Measurements from ENCODE around the gene LRPAP1. TPM values are rescaled to one million over a fixed set of nuclear protein-coding genes. Genes with fewer than 3 reads are reported as not detected.

Gene LRPAP1
- total RNA-seq, 1 experiment from 2014 or later, result 110 TPM

DNA sequence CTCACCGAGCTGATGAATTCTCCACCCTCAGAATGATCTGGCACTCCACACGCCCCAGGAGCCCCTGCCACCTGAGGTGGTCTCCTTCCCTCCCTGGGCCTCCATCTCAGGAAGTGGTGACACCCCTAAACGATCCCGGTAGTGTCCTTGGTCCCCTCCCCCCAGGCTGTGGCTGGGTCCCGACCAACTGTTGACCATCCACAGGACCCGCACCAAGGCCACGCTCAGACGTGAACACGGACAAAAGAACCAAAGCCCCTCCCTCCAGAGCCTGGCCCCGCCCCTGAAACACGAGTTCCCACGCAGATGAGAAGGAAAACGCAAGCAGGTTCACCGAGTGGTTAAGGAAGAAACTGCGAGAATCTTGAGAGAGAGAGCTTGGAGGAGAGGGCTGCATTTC lies 16.6 kb downstream of the LRPAP1 start:
- ChIA-PET CTCF (no interaction called here), POLR2A (no interaction called here)
- in situ Hi-C loops (cut with HindIII; ENCODE audit: low pct_unique_long_range_greater_than_20kb, low sequenced_read_pairs) (no loop called here), intact Hi-C loops (cut with micrococcal nuclease; ENCODE audit: unreplicated experiment) (no loop called here)
- H3K36me3 ChIP-seq (ENCODE audit: control insufficient read depth, insufficient read depth, low read length), result no peaks in the 10 kb centered on the region
- ATAC-seq (no peak), DNase-seq (ENCODE audit: low read depth, low spot score) (no peak)
- H3K4me3 ChIP-seq (ENCODE audit: low read depth in 2 of 2, low read length in 2 of 2), result no peak overlapping the region
- H3K4me1 ChIP-seq (ENCODE audit: control insufficient read depth, insufficient read depth, low read length), result no peaks in the 10 kb centered on the region
- no peaks in the 10 kb centered on the region for H3K27me3 ChIP-seq (ENCODE audit: control insufficient read depth, insufficient read depth, low read length)
- no peak overlapping the region for H3K27ac ChIP-seq (ENCODE audit: low read length)
- no TSS peak for BruUV-seq (replicated peaks)
- no peak for TF ChIP-seq POLR2AphosphoS5 (IDR thresholded peaks at IDR 0.05; ENCODE audit: low read depth, low read length)
- TF ChIP-seq, protein P1, sequence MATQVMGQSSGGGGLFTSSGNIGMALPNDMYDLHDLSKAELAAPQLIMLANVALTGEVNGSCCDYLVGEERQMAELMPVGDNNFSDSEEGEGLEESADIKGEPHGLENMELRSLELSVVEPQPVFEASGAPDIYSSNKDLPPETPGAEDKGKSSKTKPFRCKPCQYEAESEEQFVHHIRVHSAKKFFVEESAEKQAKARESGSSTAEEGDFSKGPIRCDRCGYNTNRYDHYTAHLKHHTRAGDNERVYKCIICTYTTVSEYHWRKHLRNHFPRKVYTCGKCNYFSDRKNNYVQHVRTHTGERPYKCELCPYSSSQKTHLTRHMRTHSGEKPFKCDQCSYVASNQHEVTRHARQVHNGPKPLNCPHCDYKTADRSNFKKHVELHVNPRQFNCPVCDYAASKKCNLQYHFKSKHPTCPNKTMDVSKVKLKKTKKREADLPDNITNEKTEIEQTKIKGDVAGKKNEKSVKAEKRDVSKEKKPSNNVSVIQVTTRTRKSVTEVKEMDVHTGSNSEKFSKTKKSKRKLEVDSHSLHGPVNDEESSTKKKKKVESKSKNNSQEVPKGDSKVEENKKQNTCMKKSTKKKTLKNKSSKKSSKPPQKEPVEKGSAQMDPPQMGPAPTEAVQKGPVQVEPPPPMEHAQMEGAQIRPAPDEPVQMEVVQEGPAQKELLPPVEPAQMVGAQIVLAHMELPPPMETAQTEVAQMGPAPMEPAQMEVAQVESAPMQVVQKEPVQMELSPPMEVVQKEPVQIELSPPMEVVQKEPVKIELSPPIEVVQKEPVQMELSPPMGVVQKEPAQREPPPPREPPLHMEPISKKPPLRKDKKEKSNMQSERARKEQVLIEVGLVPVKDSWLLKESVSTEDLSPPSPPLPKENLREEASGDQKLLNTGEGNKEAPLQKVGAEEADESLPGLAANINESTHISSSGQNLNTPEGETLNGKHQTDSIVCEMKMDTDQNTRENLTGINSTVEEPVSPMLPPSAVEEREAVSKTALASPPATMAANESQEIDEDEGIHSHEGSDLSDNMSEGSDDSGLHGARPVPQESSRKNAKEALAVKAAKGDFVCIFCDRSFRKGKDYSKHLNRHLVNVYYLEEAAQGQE (IDR thresholded peaks at IDR 0.05; ENCODE audit: insufficient read depth in 1 of 2, low read depth in 2 of 2, low read length in 1 of 2), result no peak
- no peaks in the 10 kb centered on the region for H3K9me3 ChIP-seq (ENCODE audit: control insufficient read depth, insufficient read depth, low read depth, low read length)

DNA sequence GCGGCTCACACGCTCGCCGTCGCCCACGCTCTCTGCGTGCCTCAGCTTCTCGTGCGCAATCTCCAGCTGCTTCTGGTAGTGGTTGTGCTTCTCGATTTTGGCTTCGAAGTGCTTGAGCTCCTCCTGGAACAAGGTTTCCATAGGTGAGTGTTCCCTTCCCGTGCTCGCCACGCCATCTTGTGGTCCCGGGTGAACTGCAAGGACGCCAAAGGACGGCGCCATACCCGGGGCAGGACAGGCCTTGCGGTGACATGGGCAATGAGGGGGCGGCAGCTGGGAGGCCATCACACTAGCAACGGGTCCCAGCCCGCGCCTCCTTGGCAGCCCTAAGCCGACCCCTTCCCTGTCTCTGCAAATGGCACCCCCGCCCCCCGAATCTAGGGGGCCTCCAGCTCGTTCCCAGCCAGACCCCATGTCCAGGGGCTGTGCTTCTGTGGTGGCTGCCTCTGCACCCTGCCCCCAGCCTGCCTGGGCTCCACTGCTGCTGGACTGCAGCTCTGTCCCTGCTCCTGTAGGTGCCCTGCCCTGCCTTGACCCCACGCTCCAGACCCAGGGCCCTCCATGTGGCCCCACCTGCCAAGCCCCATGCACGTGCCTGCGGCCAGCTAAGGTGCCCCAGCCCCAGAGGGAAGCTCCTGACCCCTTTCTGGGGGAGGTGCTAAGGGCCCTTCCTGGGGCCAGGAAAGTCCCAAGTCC lies 17.3 kb downstream of the LRPAP1 start:
- no TSS peak for BruUV-seq (replicated peaks)
- ATAC-seq (peak; percentile 78), DNase-seq (ENCODE audit: low read depth, low spot score) (no peak)
- no peaks in the 10 kb centered on the region for H3K4me1 ChIP-seq (ENCODE audit: control insufficient read depth, insufficient read depth, low read length)
- no peaks in the 10 kb centered on the region for H3K27me3 ChIP-seq (ENCODE audit: control insufficient read depth, insufficient read depth, low read length)
- in situ Hi-C loops (cut with HindIII; ENCODE audit: low pct_unique_long_range_greater_than_20kb, low sequenced_read_pairs) (no loop called here), intact Hi-C loops (cut with micrococcal nuclease; ENCODE audit: unreplicated experiment) (no loop called here)
- no peak overlapping the region for H3K27ac ChIP-seq (ENCODE audit: low read length)
- CTCF ChIA-PET, result no interaction called here
- TF ChIP-seq CTCF (IDR thresholded peaks at IDR 0.05), result peak; percentile 77
- TF ChIP-seq POLR2AphosphoS5 (IDR thresholded peaks at IDR 0.05; ENCODE audit: low read depth, low read length), result no peak
- TF ChIP-seq, protein P1 (IDR thresholded peaks at IDR 0.05; ENCODE audit: insufficient read depth in 1 of 2, low read depth in 2 of 2, low read length in 1 of 2), result no peak
- no peak for TF ChIP-seq SIN3A (IDR thresholded peaks at IDR 0.05; ENCODE audit: borderline replicate concordance, insufficient read depth, low read depth, low read length)
- no peak overlapping the region for H3K4me3 ChIP-seq (ENCODE audit: low read depth in 2 of 2, low read length in 2 of 2)
- H3K9me3 ChIP-seq (ENCODE audit: control insufficient read depth, insufficient read depth, low read depth, low read length), result no peaks in the 10 kb centered on the region
- POLR2A ChIA-PET, result no interaction called here
- H3K36me3 ChIP-seq (ENCODE audit: control insufficient read depth, insufficient read depth, low read length), result no peaks in the 10 kb centered on the region

All from Panc1 (cell line).